A549 (cell line): ENCODE results near the gene ADGRG1. TPM values are rescaled to one million over a fixed set of nuclear protein-coding genes. Genes with fewer than 3 reads are reported as not detected.

Experiments used
- ATAC-seq, 2 experiments: fragments of 200-7000 bp in 1 of 2; fragments of >200 bp in 1 of 2; cut with Nextera tagmentation in 1 of 2; cut with Tn5 transposase in 1 of 2; 3 replicates each; pipeline versions ENCODE4 v1.8.0 to v1.9.1; 2018 to 2020; ENCODE audit warnings: mild to moderate bottlenecking in 1 of 2, moderate library complexity in 1 of 2
- CTCF ChIA-PET: fragments of 300-600 bp; sonication (Branson Sonifier 250); formaldehyde crosslinking; extraction: SDS; loops from one replicate; lab custom pipeline; 2021; ENCODE audit warnings: antibody characterized with exemption, inconsistent platforms; lab: Yijun Ruan, JAX
- POLR2A ChIA-PET: fragments of 350-600 bp; formaldehyde crosslinking; extraction: SDS; loops from one replicate; lab custom pipeline; 2021; ENCODE audit warnings: antibody characterized with exemption, inconsistent platforms; lab: Yijun Ruan, JAX
- DNase-seq, 2 experiments: peaks; one replicate each; pipeline versions ENCODE4 v3.0.0 to v3.0.0-alpha.2; 2011 to 2016; ENCODE audit warnings: low read depth in 1 of 2, low spot score in 1 of 2
- FAIRE-seq: peaks from 2 replicates; lab custom pipeline; 2011; peaks lifted over from hg19 to GRCh38; lab: Jason Lieb, UNC
- H3K27ac ChIP-seq, 2 experiments: fragments of >200 bp; sonication (Bioruptor Twin); formaldehyde crosslinking; 3 replicates each; pipeline ENCODE4 v1.5.1; 2016 to 2017
- H3K4me1 ChIP-seq: fragments of >200 bp; sonication (Bioruptor Twin); formaldehyde crosslinking; 3 replicates; pipeline ENCODE4 v1.6.1; 2016
- H3K4me2 ChIP-seq: fragments of >200 bp; sonication (Bioruptor Twin); formaldehyde crosslinking; 3 replicates; pipeline ENCODE4 v1.6.1; 2016
- H3K4me3 ChIP-seq: fragments of >200 bp; sonication (Bioruptor Twin); formaldehyde crosslinking; 3 replicates; pipeline ENCODE4 v1.5.1; 2016
- H3K9me3 ChIP-seq: fragments of >200 bp; sonication (Bioruptor Twin); formaldehyde crosslinking; 3 replicates; pipeline ENCODE4 v1.6.1; 2016
- BHLHE40 ChIP-seq: IDR thresholded peaks from 2 replicates; pipeline ENCODE4 v1.6.1; 2012; ENCODE audit warnings: low read depth, low read length, inconsistent platforms
- CBX8 ChIP-seq: fragments of 200-600 bp; sonication (generic); IDR thresholded peaks from 2 replicates; pipeline ENCODE4 v1.6.1; 2016
- CHD2 ChIP-seq: fragments of 150-350 bp; IDR thresholded peaks from 2 replicates; pipeline ENCODE4 v1.6.1; 2014; ENCODE audit warnings: low read length; ENCODE audit not compliant: partially characterized antibody
- EHF ChIP-seq: fragments of 250-450 bp; sonication (Bioruptor Pico); IDR thresholded peaks from 2 replicates; pipeline ENCODE4 v1.5.0; 2020; ENCODE audit warnings: mild to moderate bottlenecking
- ESRRA ChIP-seq: fragments of 150-350 bp; IDR thresholded peaks from 2 replicates; pipeline ENCODE4 v1.6.1; 2014; ENCODE audit warnings: mild to moderate bottlenecking, low read length, borderline replicate concordance
- FOSL2 ChIP-seq, 2 experiments: fragments of 450-650 bp in 1 of 2; fragments of >200 bp in 1 of 2; sonication (Bioruptor Twin) in 1 of 2; formaldehyde crosslinking; IDR thresholded peaks; 2 replicates each; pipeline versions ENCODE4 v1.5.0 to v1.6.1; 2016 to 2020; ENCODE audit warnings: mild to moderate bottlenecking in 1 of 2, moderate library complexity in 1 of 2
- GATA3 ChIP-seq: IDR thresholded peaks from 2 replicates; pipeline ENCODE4 v1.6.1; 2012; ENCODE audit warnings: borderline replicate concordance
- HDAC2 ChIP-seq: fragments of 200-600 bp; sonication (generic); IDR thresholded peaks from 2 replicates; pipeline ENCODE4 v1.6.1; 2016
- HEYL ChIP-seq: fragments of 250-450 bp; sonication (Bioruptor Pico); IDR thresholded peaks from 2 replicates; pipeline ENCODE4 v1.8.0; 2021; ENCODE audit warnings: mild to moderate bottlenecking, moderate library complexity
- HOXB13 ChIP-seq: fragments of 250-450 bp; sonication (Bioruptor Pico); IDR thresholded peaks from 2 replicates; pipeline ENCODE4 v1.5.0; 2020; ENCODE audit warnings: low read depth, mild to moderate bottlenecking, moderate library complexity
- JUN ChIP-seq, 2 experiments: fragments of >200 bp; sonication (Bioruptor Twin); formaldehyde crosslinking; IDR thresholded peaks; 2 replicates in 1 of 2; 3 replicates in 1 of 2; pipeline ENCODE4 v1.6.1; 2016 to 2017
- MAZ ChIP-seq: fragments of 150-350 bp; IDR thresholded peaks from 2 replicates; pipeline ENCODE4 v1.6.1; 2014; ENCODE audit warnings: antibody characterized with exemption, low read depth, low read length, borderline replicate concordance
- RNF2 ChIP-seq: fragments of 200-600 bp; sonication (generic); IDR thresholded peaks from 2 replicates; pipeline ENCODE4 v1.6.1; 2016; ENCODE audit warnings: low read depth, mild to moderate bottlenecking, antibody characterized with exemption, moderate library complexity, borderline replicate concordance
- SMC3 ChIP-seq: fragments of >200 bp; sonication (Bioruptor Twin); formaldehyde crosslinking; IDR thresholded peaks from 3 replicates; pipeline ENCODE4 v1.6.1; 2018; ENCODE audit warnings: inconsistent platforms
- TFCP2L1 ChIP-seq: fragments of 250-450 bp; sonication (Bioruptor Pico); IDR thresholded peaks from 2 replicates; pipeline ENCODE4 v1.5.0; 2021; ENCODE audit warnings: mild to moderate bottlenecking
- ZNF302 ChIP-seq: fragments of 250-450 bp; sonication (Bioruptor Pico); IDR thresholded peaks from 2 replicates; pipeline ENCODE4 v1.9.0; 2021; ENCODE audit warnings: inconsistent platforms, mild to moderate bottlenecking, moderate library complexity
- WGBS: methylation state at CpG from one replicate; pipeline ENCODE4 v1.1.6; 2017; ENCODE audit errors: missing lambda C conversion rate; 5-methylcytosine and 5-hydroxymethylcytosine counted together
- polyA plus RNA-seq, 4 experiments: library from polyadenylated mRNA; depleted of rRNA in 3 of 4; stranded (reverse); fragments of >200 nt; fragmentation: RNase III in 1 of 4; extraction: RNeasy Plus Mini Kit Qiagen cat#74134 plus additional on column Dnase treatment in 1 of 4; gene quantifications; 2 replicates in 3 of 4; 3 replicates in 1 of 4; pipeline ENCODE4 v1.2.3, GENCODE V29; 2011 to 2017
- TF ChIP-seq, protein P1 (sequence below): fragments of 250-450 bp; sonication (Bioruptor Pico); IDR thresholded peaks from 2 replicates; pipeline ENCODE4 v1.5.0; 2020; ENCODE audit warnings: low read depth, mild to moderate bottlenecking, moderate library complexity
- TF ChIP-seq, protein P2 (sequence below): fragments of 450-650 bp; IDR thresholded peaks from 2 replicates; pipeline ENCODE4 v1.6.1; 2014; ENCODE audit warnings: antibody characterized with exemption
- TF ChIP-seq, protein P3 (sequence below): fragments of 150-350 bp; IDR thresholded peaks from 2 replicates; pipeline ENCODE4 v1.6.1; 2014; ENCODE audit warnings: low read depth, mild to moderate bottlenecking, low read length
- TF ChIP-seq, protein P4 (sequence below): fragments of >200 bp; sonication (Bioruptor Twin); formaldehyde crosslinking; IDR thresholded peaks from 2 replicates; pipeline ENCODE4 v1.6.1; 2016

ADGRG1 gene
- polyA plus RNA-seq, 2 of the 4 experiments (the other 2 are of a cell fraction), result 28.3 to 142 TPM

DNA sequence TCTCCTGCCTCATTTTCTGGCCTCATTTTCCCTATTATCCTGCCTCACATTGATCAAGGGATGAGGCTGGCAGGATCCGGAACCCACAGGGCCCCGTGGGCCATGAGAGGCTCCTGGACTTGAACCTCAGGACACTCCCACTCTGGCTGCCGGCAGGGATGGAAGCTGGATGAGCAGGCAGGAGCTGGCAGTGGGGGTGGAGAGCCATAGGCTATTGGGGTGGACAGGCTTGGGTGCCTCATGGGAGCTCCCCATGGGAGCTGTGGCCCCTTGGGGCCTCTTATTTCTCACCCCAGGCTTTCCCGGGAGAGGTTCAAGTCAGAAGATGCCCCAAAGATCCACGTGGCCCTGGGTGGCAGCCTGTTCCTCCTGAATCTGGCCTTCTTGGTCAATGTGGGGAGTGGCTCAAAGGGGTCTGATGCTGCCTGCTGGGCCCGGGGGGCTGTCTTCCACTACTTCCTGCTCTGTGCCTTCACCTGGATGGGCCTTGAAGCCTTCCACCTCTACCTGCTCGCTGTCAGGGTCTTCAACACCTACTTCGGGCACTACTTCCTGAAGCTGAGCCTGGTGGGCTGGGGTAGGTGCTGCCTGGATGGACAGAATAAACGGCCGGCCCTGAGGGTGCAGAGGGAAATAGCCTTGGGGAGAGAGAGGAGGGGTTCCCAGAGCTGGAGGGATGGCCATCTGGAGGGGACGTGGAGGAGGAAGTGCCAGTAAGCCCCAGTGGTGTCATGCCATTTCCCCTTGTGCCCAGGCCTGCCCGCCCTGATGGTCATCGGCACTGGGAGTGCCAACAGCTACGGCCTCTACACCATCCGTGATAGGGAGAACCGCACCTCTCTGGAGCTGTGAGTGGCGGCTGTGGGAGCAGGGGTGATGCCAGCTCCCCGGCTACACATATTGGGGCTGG lies 55.5 kb downstream of the ADGRG1 start (continued):
- TF ChIP-seq, protein P1, sequence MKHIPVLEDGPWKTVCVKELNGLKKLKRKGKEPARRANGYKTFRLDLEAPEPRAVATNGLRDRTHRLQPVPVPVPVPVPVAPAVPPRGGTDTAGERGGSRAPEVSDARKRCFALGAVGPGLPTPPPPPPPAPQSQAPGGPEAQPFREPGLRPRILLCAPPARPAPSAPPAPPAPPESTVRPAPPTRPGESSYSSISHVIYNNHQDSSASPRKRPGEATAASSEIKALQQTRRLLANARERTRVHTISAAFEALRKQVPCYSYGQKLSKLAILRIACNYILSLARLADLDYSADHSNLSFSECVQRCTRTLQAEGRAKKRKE (CRISPR knock-in tag), result no peak
- TF ChIP-seq HOXB13 (CRISPR knock-in tag) (no peak), TFCP2L1 (CRISPR knock-in tag) (no peak)

DNA sequence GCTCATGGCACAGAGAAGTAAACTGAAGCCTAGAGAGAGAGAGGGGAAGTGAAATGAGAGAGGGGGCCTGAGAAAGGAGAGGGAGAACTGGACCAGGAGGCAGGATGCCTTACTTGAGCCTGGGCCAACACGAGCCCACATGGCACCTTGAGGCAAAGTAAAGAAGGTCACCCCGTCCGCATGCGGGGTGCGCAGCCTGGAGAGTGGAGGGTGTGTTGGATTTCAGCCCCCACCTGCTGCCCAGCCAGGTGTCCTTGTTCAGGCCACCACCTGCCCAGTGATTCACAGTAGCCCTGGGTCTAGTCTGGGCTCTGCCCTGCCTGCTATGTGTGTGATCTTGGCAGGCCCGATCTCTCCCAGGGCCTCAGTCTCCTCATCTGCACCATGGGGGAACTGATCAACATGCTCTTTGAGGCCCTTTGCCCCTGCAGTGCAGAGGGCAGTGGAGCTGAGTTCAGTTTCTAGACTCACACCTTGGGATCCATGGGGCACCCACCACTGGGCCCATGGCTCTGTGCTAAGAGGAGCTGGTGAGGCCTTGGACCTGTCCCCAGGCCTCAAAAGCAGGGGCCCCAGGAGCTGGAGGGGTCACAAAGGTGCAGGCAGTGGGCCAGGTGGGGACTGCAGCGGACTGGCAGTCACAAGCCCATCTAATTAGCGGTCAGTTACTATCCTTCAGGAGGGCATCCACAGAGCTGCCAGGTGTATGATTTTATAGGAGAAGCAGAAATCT lies 56.4 kb downstream of the ADGRG1 start:
- H3K4me1 ChIP-seq, result peaks cover 12% of the 10 kb centered on the region
- CTCF ChIA-PET, result interaction anchor here (1.0 to 6.0 kb wide), 7 partner anchors 12 to 108 kb away, joined by 3 to 34 read pairs (median 4); no protein-coding TSS in a partner anchor
- DNase-seq (no peak), ATAC-seq (no peak), FAIRE-seq (no peak)
- POLR2A ChIA-PET, result no interaction called here
- H3K4me3 ChIP-seq, result no peak overlapping the region
- no peak overlapping the region for H3K27ac ChIP-seq
- TF ChIP-seq MAZ, result no peak
- TF ChIP-seq, protein P2, sequence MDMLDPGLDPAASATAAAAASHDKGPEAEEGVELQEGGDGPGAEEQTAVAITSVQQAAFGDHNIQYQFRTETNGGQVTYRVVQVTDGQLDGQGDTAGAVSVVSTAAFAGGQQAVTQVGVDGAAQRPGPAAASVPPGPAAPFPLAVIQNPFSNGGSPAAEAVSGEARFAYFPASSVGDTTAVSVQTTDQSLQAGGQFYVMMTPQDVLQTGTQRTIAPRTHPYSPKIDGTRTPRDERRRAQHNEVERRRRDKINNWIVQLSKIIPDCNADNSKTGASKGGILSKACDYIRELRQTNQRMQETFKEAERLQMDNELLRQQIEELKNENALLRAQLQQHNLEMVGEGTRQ, result no peak
- no peak for TF ChIP-seq GATA3
- TF ChIP-seq ESRRA, result no peak
- no peak for TF ChIP-seq ZNF302 (CRISPR knock-in tag)
- no peak for TF ChIP-seq HEYL (CRISPR knock-in tag)
- no peak for TF ChIP-seq JUN (IDR thresholded peaks at IDR 0.05)
- no peak for TF ChIP-seq CBX8
- TF ChIP-seq EHF (CRISPR knock-in tag), result no peak
- TF ChIP-seq, protein P3, sequence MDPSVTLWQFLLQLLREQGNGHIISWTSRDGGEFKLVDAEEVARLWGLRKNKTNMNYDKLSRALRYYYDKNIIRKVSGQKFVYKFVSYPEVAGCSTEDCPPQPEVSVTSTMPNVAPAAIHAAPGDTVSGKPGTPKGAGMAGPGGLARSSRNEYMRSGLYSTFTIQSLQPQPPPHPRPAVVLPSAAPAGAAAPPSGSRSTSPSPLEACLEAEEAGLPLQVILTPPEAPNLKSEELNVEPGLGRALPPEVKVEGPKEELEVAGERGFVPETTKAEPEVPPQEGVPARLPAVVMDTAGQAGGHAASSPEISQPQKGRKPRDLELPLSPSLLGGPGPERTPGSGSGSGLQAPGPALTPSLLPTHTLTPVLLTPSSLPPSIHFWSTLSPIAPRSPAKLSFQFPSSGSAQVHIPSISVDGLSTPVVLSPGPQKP, result no peak
- WGBS, result 88% methylated on average over 8 of the region's 8 CpGs
- H3K9me3 ChIP-seq, result no peaks in the 10 kb centered on the region
- H3K4me2 ChIP-seq, result no peak overlapping the region

DNA sequence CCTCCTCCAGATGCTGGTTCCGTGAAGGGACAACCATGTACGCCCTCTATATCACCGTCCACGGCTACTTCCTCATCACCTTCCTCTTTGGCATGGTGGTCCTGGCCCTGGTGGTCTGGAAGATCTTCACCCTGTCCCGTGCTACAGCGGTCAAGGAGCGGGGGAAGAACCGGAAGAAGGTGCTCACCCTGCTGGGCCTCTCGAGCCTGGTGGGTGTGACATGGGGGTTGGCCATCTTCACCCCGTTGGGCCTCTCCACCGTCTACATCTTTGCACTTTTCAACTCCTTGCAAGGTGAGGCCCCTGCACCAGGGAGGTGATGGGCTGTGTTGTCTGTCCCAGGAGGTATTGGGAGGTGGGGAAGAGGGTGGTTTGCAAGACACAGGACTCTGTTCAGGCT lies 57.2 kb downstream of the ADGRG1 start:
- no peak overlapping the region for H3K27ac ChIP-seq
- TF ChIP-seq BHLHE40 (no peak), FOSL2 (IDR thresholded peaks at IDR 0.05) (no peak), FOSL2 (CRISPR knock-in tag; IDR thresholded peaks at IDR 0.05) (no peak), CHD2 (no peak), HDAC2 (no peak), RNF2 (no peak), SMC3 (no peak), GATA3 (no peak)
- TF ChIP-seq, protein P4, sequence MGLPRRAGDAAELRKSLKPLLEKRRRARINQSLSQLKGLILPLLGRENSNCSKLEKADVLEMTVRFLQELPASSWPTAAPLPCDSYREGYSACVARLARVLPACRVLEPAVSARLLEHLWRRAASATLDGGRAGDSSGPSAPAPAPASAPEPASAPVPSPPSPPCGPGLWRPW, result no peak
- TF ChIP-seq, all 56 proteins: peak for 0
- ChIA-PET CTCF (interaction anchor here (0.6 to 6.0 kb wide), 8 partner anchors 13 to 80 kb away, joined by 3 to 34 read pairs (median 4); no protein-coding TSS in a partner anchor), POLR2A (no interaction called here)
- H3K4me3 ChIP-seq, result no peak overlapping the region
- H3K9me3 ChIP-seq, result no peaks in the 10 kb centered on the region
- FAIRE-seq (no peak), ATAC-seq (no peak), DNase-seq (no peak)
- H3K4me1 ChIP-seq, result peaks cover 12% of the 10 kb centered on the region
- no peak overlapping the region for H3K4me2 ChIP-seq
- WGBS, result 84% methylated on average over 11 of the region's 11 CpGs
